Measurements from ENCODE around the gene NYAP2. TPM values are rescaled to one million over a fixed set of nuclear protein-coding genes. Genes with fewer than 3 reads are reported as not detected.

NYAP2 gene
- total RNA-seq, 2 donors from 2014 or later, result 0.05 to 0.12 TPM

- TF ChIP-seq CTCF (IDR thresholded peaks at IDR 0.05), result no peak
These were observed 237.0 kb downstream of the NYAP2 start for GRCh38 chr2:225636558-225636957.

GRCh38 chr2:225637259-225637658, 237.7 kb downstream of the NYAP2 start:
- Histone ChIP-seq H3K36me3 (no peaks in the 10 kb centered on the region), H3K27ac (no peak overlapping the region), H3K9me3 (no peaks in the 10 kb centered on the region), H3K4me3 (no peak overlapping the region), H3K9ac (ENCODE audit: low read depth in 2 of 2, low read length in 2 of 2) (no peak overlapping the region), H3K4me1 (no peaks in the 10 kb centered on the region), H3K27me3 (no peaks in the 10 kb centered on the region)
- intact Hi-C loops (cut with DNase I), result no loop called here
- no peak for DNase-seq
- no peak for TF ChIP-seq CTCF (IDR thresholded peaks at IDR 0.05)

More at GRCh38 chr2:225636558-225636957, 237.0 kb downstream of the NYAP2 start:
- Histone ChIP-seq H3K27ac (no peak overlapping the region), H3K4me3 (no peak overlapping the region), H3K27me3 (no peaks in the 10 kb centered on the region), H3K9ac (ENCODE audit: low read depth in 2 of 2, low read length in 2 of 2) (no peak overlapping the region), H3K4me1 (no peaks in the 10 kb centered on the region), H3K9me3 (no peaks in the 10 kb centered on the region), H3K36me3 (no peaks in the 10 kb centered on the region)
- intact Hi-C loops (cut with DNase I), result no loop called here
- DNase-seq, result no peak

- Histone ChIP-seq H3K4me1 (no peaks in the 10 kb centered on the region), H3K4me3 (no peak overlapping the region), H3K36me3 (no peaks in the 10 kb centered on the region), H3K9ac (ENCODE audit: low read depth in 2 of 2, low read length in 2 of 2) (no peak overlapping the region), H3K27ac (no peak overlapping the region), H3K9me3 (no peaks in the 10 kb centered on the region), H3K27me3 (no peaks in the 10 kb centered on the region)
- intact Hi-C loops (cut with DNase I), result no loop called here
- no peak for TF ChIP-seq CTCF (IDR thresholded peaks at IDR 0.05)
- DNase-seq, result no peak
These were observed 241.0 kb downstream of the NYAP2 start for GRCh38 chr2:225640550-225640949.

- no peak for TF ChIP-seq CTCF (IDR thresholded peaks at IDR 0.05)
- H3K27ac ChIP-seq, result no peak overlapping the region
- no peak overlapping the region for H3K9ac ChIP-seq (ENCODE audit: low read depth in 2 of 2, low read length in 2 of 2)
- no peaks in the 10 kb centered on the region for H3K4me1 ChIP-seq
- DNase-seq, result no peak
- H3K27me3 ChIP-seq, result no peaks in the 10 kb centered on the region
- H3K4me3 ChIP-seq, result no peak overlapping the region
- no peaks in the 10 kb centered on the region for H3K36me3 ChIP-seq
- intact Hi-C loops (cut with DNase I), result no loop called here
- H3K9me3 ChIP-seq, result no peaks in the 10 kb centered on the region
These were observed 249.8 kb downstream of the NYAP2 start for GRCh38 chr2:225649274-225649673.

GRCh38 chr2:225650041-225650440, 250.5 kb downstream of the NYAP2 start:
- intact Hi-C loops (cut with DNase I), result no loop called here
- Histone ChIP-seq H3K27me3 (no peaks in the 10 kb centered on the region), H3K4me1 (no peaks in the 10 kb centered on the region), H3K27ac (no peak overlapping the region), H3K9ac (ENCODE audit: low read depth in 2 of 2, low read length in 2 of 2) (no peak overlapping the region), H3K9me3 (no peaks in the 10 kb centered on the region), H3K4me3 (no peak overlapping the region), H3K36me3 (no peaks in the 10 kb centered on the region)
- no peak for DNase-seq
- TF ChIP-seq CTCF (IDR thresholded peaks at IDR 0.05), result no peak
